ENCODE measurements around the gene JAK2. TPM values are rescaled to one million over a fixed set of nuclear protein-coding genes. Genes with fewer than 3 reads are reported as not detected.
A peak's percentile ranks its signal among the peaks of the same experiment; 100 is the strongest.

Gene JAK2
- total RNA-seq, 3 donors from 2014 or later (not counting 1 experiment from before 2014, with no cell fraction given), result 20.8 to 43.9 (median 30.0) TPM

DNA sequence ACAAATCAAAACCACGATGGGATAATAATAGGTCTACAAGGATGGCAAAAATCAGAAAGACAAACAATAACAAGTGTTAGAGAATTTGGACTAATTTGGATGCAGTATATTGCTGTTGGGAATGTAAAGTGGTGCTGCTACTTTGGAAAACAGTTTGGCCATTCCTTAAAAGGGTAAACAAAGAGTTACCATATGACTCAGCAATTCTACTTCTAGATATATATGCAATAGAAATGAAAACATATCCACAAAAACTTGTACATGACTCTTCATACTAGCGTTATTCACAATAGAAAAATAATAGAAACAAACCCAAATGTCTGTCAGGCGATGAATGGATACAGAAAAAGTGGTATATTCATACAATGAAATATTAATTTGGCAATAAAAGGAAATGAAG, 58.3 kb downstream of the JAK2 start:
- Mint-ChIP-seq H3K9me3 (no peaks in the 10 kb centered on the region), H3K4me3 (no peak overlapping the region), H3K4me1 (peaks cover 0 to 5% of the 10 kb centered on the region in 2 donors), H3K36me3 (no peaks in the 10 kb centered on the region), H3K27me3 (ENCODE audit: low read depth in 2 of 2) (no peaks in the 10 kb centered on the region), H3K27ac (peak overlapping the region in 1 of 2 donors; percentile 33)
- DNase-seq, result no peak
- H3K9me3 ChIP-seq (ENCODE audit: control insufficient read depth, insufficient read depth, low read length), result peaks cover 13% of the 10 kb centered on the region
- no CpG with 5 or more reads among the region's 3 CpGs for WGBS (ENCODE audit: insufficient coverage)
- no peak overlapping the region for H3K27ac ChIP-seq (ENCODE audit: low read length)
- H3K4me3 ChIP-seq (ENCODE audit: low read length), result no peak overlapping the region
- H3K36me3 ChIP-seq (ENCODE audit: control insufficient read depth, insufficient read depth, low read length), result peaks cover 21% of the 10 kb centered on the region
- no peaks in the 10 kb centered on the region for H3K27me3 ChIP-seq (ENCODE audit: control insufficient read depth, insufficient read depth, low read length)
- ATAC-seq, result no peak
- TF ChIP-seq, protein P1, sequence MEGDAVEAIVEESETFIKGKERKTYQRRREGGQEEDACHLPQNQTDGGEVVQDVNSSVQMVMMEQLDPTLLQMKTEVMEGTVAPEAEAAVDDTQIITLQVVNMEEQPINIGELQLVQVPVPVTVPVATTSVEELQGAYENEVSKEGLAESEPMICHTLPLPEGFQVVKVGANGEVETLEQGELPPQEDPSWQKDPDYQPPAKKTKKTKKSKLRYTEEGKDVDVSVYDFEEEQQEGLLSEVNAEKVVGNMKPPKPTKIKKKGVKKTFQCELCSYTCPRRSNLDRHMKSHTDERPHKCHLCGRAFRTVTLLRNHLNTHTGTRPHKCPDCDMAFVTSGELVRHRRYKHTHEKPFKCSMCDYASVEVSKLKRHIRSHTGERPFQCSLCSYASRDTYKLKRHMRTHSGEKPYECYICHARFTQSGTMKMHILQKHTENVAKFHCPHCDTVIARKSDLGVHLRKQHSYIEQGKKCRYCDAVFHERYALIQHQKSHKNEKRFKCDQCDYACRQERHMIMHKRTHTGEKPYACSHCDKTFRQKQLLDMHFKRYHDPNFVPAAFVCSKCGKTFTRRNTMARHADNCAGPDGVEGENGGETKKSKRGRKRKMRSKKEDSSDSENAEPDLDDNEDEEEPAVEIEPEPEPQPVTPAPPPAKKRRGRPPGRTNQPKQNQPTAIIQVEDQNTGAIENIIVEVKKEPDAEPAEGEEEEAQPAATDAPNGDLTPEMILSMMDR (IDR thresholded peaks at IDR 0.05), result no peak
- H3K4me1 ChIP-seq (ENCODE audit: control insufficient read depth, insufficient read depth, low read length), result no peaks in the 10 kb centered on the region
- intact Hi-C loops (cut with micrococcal nuclease), result no loop called here

DNA sequence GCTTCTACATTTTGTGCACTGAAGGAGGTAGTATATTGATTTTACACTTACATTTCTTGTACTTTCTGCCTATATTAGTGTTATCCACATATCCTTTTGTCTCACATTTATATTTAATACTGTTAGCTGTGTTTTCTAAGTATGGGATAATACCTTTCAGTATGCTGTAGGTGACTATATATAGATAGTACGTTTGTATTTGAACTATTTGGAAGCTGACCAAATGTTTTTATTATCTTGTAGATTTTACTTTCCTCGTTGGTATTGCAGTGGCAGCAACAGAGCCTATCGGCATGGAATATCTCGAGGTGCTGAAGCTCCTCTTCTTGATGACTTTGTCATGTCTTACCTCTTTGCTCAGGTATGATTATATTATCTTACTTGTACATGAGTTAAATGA, 59.1 kb downstream of the JAK2 start:
- no peaks in the 10 kb centered on the region for H3K27me3 Mint-ChIP-seq (ENCODE audit: low read depth in 2 of 2)
- ATAC-seq, result no peak
- no peak overlapping the region for H3K4me3 ChIP-seq (ENCODE audit: low read length)
- no peak overlapping the region for H3K4me3 Mint-ChIP-seq
- H3K36me3 Mint-ChIP-seq, result no peaks in the 10 kb centered on the region
- TF ChIP-seq, protein P1 (IDR thresholded peaks at IDR 0.05), result no peak
- no peak for DNase-seq
- H3K27ac ChIP-seq (ENCODE audit: low read length), result no peak overlapping the region
- H3K27ac Mint-ChIP-seq, result no peak overlapping the region
- intact Hi-C loops (cut with micrococcal nuclease), result no loop called here
- H3K36me3 ChIP-seq (ENCODE audit: control insufficient read depth, insufficient read depth, low read length), result peaks cover 21% of the 10 kb centered on the region
- peaks cover 0 to 5% of the 10 kb centered on the region in 2 donors for H3K4me1 Mint-ChIP-seq
- no peaks in the 10 kb centered on the region for H3K9me3 Mint-ChIP-seq
- H3K9me3 ChIP-seq (ENCODE audit: control insufficient read depth, insufficient read depth, low read length), result peaks cover 13% of the 10 kb centered on the region
- no peaks in the 10 kb centered on the region for H3K4me1 ChIP-seq (ENCODE audit: control insufficient read depth, insufficient read depth, low read length)
- H3K27me3 ChIP-seq (ENCODE audit: control insufficient read depth, insufficient read depth, low read length), result no peaks in the 10 kb centered on the region
- 100% methylated on average over 4 of the region's 4 CpGs for WGBS (ENCODE audit: insufficient coverage)

DNA sequence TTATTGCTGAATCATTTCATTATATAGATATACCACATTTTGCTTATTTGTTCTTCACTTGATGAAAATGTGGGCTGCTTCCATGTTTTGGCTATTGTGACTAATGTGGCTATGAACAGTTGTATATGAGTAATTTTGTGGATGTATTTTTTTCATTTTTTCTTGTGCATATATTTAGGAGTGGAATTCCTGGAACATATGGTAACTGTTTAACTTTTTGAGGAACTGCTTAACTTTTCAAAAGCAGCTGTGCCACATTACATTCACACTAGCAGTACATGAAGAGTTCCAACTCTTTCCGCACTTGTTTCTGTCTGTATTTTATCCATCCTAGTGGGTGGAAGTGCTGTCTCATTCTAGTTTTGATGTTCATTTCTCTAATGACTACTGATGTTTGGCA, 67.8 kb downstream of the JAK2 start:
- whole genome bisulfite sequencing (ENCODE audit: insufficient coverage), result no CpG with 5 or more reads among the region's 1 CpG

DNA sequence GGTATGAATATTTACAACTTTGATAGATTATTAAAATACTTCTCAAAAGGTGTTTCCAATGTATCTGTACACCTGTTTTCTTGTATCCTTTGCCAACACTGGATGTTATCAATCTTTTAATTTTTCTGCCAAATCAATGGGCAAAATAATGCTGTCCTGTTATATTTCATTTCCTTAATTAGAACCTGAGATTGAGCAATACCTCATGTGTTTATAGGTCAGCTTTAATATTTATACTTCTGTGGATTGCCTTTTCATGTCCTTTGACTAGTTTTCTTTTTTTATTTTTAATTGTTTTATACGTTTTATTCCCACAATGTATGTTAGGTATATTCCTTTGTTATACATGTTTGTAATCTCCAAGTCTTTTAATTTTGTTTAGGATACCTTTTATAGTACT, 77.6 kb downstream of the JAK2 start:
- no peak overlapping the region for H3K27ac ChIP-seq (ENCODE audit: low read length)
- no peaks in the 10 kb centered on the region for H3K9me3 ChIP-seq (ENCODE audit: control insufficient read depth, insufficient read depth, low read length)
- no peaks in the 10 kb centered on the region for H3K4me1 ChIP-seq (ENCODE audit: control insufficient read depth, insufficient read depth, low read length)
- peaks cover 15% of the 10 kb centered on the region for H3K36me3 ChIP-seq (ENCODE audit: control insufficient read depth, insufficient read depth, low read length)
- intact Hi-C loops (cut with micrococcal nuclease), result no loop called here
- no peak overlapping the region for H3K27ac Mint-ChIP-seq
- ATAC-seq (no peak), DNase-seq (no peak)
- no peak overlapping the region for H3K4me3 Mint-ChIP-seq
- no peaks in the 10 kb centered on the region for H3K9me3 Mint-ChIP-seq
- peaks cover 5 to 6% of the 10 kb centered on the region in 2 donors for H3K4me1 Mint-ChIP-seq
- TF ChIP-seq, protein P1 (IDR thresholded peaks at IDR 0.05), result no peak
- H3K27me3 ChIP-seq (ENCODE audit: control insufficient read depth, insufficient read depth, low read length), result no peaks in the 10 kb centered on the region
- no peak overlapping the region for H3K4me3 ChIP-seq (ENCODE audit: low read length)
- WGBS (ENCODE audit: insufficient coverage), result no CpG with 5 or more reads among the region's 1 CpG
- peaks cover 5% of the 10 kb centered on the region for H3K36me3 Mint-ChIP-seq
- H3K27me3 Mint-ChIP-seq (ENCODE audit: low read depth in 2 of 2), result no peaks in the 10 kb centered on the region

More for the DNA sequence above, 67.8 kb downstream of the JAK2 start:
- Mint-ChIP-seq H3K36me3 (peaks cover 1% of the 10 kb centered on the region), H3K4me1 (peaks cover 0 to under 1% of the 10 kb centered on the region in 2 donors), H3K4me3 (no peak overlapping the region), H3K27me3 (ENCODE audit: low read depth in 2 of 2) (no peaks in the 10 kb centered on the region), H3K9me3 (no peaks in the 10 kb centered on the region), H3K27ac (no peak overlapping the region)
- DNase-seq, result no peak
- no peaks in the 10 kb centered on the region for H3K9me3 ChIP-seq (ENCODE audit: control insufficient read depth, insufficient read depth, low read length)
- TF ChIP-seq, protein P1 (IDR thresholded peaks at IDR 0.05), result no peak
- peaks cover 27% of the 10 kb centered on the region for H3K36me3 ChIP-seq (ENCODE audit: control insufficient read depth, insufficient read depth, low read length)
- no peaks in the 10 kb centered on the region for H3K4me1 ChIP-seq (ENCODE audit: control insufficient read depth, insufficient read depth, low read length)
- no peak overlapping the region for H3K27ac ChIP-seq (ENCODE audit: low read length)
- H3K27me3 ChIP-seq (ENCODE audit: control insufficient read depth, insufficient read depth, low read length), result no peaks in the 10 kb centered on the region
- ATAC-seq, result no peak
- intact Hi-C loops (cut with micrococcal nuclease), result no loop called here
- no peak overlapping the region for H3K4me3 ChIP-seq (ENCODE audit: low read length)

All from natural killer cell (primary cell).